GM12873 (cell line): ENCODE measurements around the gene ENKD1.

ENCODE experiments used
- TF ChIP-seq, protein P1 (sequence below): IDR thresholded peaks from 2 replicates; pipeline ENCODE4 v1.5.1; 2012; ENCODE audit warnings: low read depth, mild to moderate bottlenecking, moderate library complexity, low read length, control low read depth; ENCODE audit not compliant: insufficient read depth; ENCODE audit errors: missing control alignments

The ENKD1 gene

DNA sequence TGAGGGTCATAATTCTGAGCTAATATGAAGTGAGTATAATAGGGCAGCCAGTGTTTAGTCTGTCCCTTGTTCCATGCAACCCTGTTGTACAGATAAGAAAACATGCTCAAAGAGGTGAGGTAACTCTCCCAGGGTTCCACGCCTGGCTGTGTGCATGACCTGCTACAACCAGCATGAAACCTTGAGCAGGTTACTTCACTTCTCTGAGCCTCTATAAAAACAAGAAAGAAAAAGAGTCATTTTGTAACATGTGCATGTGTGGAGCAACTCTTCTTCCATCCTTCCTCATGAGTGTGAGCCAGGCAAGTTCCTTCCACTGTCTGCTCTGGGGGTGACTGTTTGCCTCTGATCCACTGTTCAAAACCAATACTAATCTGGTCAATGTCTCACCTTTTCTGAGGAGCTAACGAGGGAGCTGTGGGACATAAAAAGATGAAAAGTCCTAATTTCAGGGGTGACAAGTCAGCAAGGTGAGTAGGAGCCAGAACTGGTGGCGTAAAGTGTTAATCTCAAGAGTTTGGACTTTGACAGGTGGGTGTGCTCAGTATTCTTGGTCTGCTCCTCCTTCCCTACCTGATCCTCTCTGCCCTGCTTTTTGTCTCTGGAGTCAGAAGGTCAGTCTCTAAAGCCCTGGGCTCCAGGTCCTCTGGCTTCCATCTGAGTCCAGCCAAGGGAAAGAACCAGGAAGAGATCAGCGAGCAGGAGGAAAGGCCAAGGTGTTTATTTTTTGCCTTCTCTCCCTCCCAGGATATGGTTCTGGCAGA is 31.1 kb upstream of the ENKD1 start:
- TF ChIP-seq, protein P1, sequence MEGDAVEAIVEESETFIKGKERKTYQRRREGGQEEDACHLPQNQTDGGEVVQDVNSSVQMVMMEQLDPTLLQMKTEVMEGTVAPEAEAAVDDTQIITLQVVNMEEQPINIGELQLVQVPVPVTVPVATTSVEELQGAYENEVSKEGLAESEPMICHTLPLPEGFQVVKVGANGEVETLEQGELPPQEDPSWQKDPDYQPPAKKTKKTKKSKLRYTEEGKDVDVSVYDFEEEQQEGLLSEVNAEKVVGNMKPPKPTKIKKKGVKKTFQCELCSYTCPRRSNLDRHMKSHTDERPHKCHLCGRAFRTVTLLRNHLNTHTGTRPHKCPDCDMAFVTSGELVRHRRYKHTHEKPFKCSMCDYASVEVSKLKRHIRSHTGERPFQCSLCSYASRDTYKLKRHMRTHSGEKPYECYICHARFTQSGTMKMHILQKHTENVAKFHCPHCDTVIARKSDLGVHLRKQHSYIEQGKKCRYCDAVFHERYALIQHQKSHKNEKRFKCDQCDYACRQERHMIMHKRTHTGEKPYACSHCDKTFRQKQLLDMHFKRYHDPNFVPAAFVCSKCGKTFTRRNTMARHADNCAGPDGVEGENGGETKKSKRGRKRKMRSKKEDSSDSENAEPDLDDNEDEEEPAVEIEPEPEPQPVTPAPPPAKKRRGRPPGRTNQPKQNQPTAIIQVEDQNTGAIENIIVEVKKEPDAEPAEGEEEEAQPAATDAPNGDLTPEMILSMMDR, result no peak

DNA sequence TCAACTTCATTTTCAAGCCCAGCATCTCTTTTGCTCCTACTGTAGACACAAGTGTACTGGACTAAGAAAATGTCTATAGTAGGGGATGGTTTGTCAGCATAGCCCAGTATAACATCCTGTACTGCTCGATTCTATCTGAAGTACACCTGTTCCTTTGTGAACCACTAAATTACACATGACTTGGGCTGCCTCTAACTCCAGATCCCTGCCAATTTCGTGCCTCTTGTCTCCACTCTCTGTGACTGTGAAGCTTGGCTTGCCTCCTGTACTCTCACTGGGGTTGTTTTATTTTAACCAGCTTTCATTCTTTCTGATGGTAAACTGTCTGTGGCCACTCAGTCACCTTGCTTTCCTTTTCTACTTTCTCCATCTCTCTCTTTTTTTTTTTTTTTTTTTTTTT is 28.1 kb upstream of the ENKD1 start:
- TF ChIP-seq, protein P1, result no peak

DNA sequence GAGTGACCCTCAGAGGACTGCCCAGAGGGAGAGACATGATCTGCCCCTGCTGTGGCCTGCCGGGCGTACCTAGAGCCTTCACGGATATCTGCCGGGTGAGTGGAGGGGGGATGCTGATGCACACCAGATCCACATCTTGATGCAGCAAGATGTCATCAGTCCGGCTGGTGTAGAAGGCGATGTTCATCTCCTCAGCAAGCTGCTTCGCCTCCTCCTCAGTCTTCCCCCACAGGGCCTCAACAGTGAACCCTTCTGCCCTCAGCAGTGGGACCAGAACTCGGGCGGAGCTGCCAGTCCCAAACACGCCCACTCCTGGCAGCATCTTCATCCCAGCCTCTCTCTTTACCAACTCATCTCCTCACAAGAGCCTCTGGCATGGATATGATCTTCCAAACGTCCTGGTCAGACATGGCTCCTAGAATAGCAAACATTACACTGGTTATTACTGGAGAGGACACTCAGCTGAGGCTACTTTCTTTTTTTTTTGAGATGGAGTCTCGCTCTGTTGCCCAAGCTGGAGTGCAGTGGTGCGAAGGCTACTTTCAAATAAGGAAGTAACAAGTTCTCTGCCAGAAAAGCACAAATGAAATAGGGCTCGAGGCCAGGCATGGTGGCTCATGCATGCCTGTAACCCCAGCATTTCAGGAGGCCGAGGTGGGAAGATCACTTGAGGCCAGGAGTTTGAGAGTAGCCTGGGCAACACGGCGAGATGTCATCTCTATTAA is 19.0 kb upstream of the ENKD1 start:
- TF ChIP-seq, protein P1, result no peak

DNA sequence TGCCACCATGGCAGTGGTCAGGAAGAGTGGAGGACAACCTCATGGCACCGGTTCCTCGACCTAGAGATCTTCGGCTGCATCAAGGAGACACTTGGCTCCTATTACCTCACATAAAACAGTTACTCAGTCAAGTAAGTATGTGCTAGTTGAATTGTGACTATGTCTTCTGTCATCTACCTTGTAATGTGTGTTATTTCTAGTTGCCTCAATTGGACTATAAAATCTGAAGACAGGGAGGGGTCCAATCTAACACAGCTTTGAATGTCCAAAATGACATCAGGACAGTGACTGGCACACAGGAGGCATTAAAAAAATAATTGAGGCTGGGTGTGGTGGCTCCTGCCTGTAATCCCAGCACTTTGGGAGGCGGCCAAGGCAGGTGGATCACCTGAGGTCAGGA is 17.2 kb upstream of the ENKD1 start:
- TF ChIP-seq, protein P1, result no peak

DNA sequence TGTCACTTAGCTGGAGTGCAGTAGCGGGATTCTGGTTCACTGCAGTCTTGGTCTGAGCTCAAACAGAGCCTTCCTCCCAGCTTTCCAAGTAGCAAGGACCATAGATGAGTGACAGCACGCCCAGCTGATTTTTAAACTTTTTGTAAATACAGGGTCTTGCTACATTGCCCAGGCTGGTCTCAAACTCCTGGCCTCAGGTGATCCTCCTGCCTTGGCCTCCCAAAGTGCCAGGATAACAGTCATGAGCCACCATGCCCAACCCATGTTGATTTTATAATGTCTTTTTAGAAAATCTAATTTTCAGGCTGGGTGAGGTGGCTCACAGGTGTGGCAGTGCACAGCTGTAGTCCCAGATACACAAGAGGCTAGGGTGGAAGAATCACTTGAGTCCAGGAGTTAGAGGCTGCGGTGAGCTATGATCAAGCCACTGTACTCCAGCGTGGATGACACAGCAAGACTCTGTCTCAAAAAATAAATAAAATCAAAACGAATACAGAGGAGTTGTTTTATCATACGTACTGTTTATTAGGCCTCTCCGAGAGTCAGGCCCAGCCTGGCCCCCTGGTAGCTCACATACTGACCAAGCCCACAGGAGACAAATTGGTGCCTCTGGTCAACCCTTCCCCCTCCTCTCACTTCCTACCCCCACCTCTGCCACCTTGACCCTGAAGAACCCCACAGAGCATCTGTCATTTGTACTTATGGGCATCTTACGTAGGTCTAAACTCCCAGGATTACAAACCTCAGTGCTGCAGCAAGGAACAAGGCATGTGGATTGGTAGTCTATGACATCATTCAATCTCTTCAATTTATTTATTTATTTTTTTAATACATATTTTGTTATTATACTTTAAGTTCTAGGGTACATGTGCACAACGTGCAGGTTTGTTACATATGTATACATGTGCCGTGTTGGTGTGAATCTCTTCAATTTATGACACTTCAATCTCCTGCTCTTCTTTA is 13.7 kb upstream of the ENKD1 start:
- TF ChIP-seq, protein P1, result no peak

DNA sequence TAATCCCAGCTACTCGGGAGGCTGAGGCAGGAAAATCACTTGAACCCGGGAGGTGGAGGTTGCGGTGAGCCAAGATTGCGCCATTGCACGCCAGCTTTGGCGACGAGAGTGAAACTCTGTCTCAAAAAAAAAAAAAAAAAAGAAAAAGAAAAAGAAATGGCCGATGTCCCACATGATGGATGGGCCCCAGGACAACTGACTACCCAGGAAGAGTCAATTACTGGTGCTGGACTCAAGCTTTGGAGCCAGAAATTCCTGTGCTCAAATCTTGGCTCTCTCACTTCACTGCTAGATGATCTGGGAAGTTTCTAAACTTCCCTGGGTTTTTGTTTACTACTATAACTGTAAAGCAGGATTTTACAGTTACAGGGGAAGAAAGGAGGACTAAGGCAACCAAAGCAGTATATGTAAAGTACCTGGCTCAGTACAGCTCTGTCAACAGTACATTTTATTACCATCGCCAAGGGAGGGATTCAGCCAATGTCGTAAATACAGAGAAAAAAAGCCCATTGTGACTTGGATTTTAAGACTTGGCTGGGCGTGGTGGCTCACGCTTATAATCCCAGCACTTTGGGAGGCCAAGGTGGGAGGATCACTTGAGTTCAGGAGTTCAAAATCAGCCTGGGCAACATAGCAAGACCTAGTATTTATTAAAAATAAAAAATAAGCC is 11.9 kb upstream of the ENKD1 start:
- TF ChIP-seq, protein P1, result no peak
